ENCODE results near the gene RAB1B.

Gene RAB1B

GRCh38 chr11:66242095-66242765 lies 26.2 kb upstream of the RAB1B start:
- Histone ChIP-seq H3K23ac (ENCODE audit: low read depth, low read length, poor library complexity) (no peak overlapping the region), H4K8ac (ENCODE audit: low read depth, low read length) (no peak overlapping the region), H3K4me3 (ENCODE audit: low read length in 2 of 2) (no peak overlapping the region), H3K4me2 (ENCODE audit: insufficient read depth, low read length, poor library complexity, severe bottlenecking) (no peak overlapping the region), H4K91ac (ENCODE audit: low read depth, low read length, poor library complexity) (no peak overlapping the region), H3K18ac (ENCODE audit: low read length) (peak overlapping the region; percentile 3), H2AFZ (ENCODE audit: low read length) (no peak overlapping the region), H3K4me1 (ENCODE audit: control insufficient read depth in 2 of 2, insufficient read depth in 1 of 2, low read depth in 1 of 2, low read length in 2 of 2) (peaks cover 0 to 5% of the 10 kb centered on the region in 2 donors), H3K27ac (replicated peaks; ENCODE audit: low read length) (no peak overlapping the region), H2BK5ac (ENCODE audit: low read length) (no peak overlapping the region), H3K9me3 (replicated peaks in 1 of 2; ENCODE audit: control insufficient read depth in 2 of 2, insufficient read depth in 1 of 2, low read depth in 1 of 2, low read length in 2 of 2) (no peaks in the 10 kb centered on the region), H3K79me1 (ENCODE audit: low read depth, low read length) (no peaks in the 10 kb centered on the region), H2AK5ac (ENCODE audit: low read depth, low read length) (no peak overlapping the region), H2BK12ac (ENCODE audit: low read length) (no peak overlapping the region), H2BK15ac (ENCODE audit: low read length) (no peak overlapping the region), H3K14ac (ENCODE audit: low read length) (no peak overlapping the region), H3K27me3 (ENCODE audit: control insufficient read depth in 3 of 3, insufficient read depth in 3 of 3, low read depth in 1 of 3, low read length in 3 of 3) (no peaks in the 10 kb centered on the region), H3K36me3 (replicated peaks in 1 of 2; ENCODE audit: control insufficient read depth in 2 of 2, insufficient read depth in 2 of 2, low read length in 2 of 2) (peaks cover 6 to 44% of the 10 kb centered on the region in 2 donors), H3K4ac (ENCODE audit: low read length) (no peak overlapping the region), H2BK120ac (ENCODE audit: low read depth, low read length) (no peak overlapping the region), H3K9ac (ENCODE audit: low read depth, low read length, poor library complexity) (no peak overlapping the region)
- no peak for DNase-seq (ENCODE audit: low spot score)
- no CpG with 5 or more reads among the region's 14 CpGs for WGBS, 2 donors (ENCODE audit: extremely low coverage in 2 of 2, insufficient read length in 2 of 2, insufficient replicate concordance in 1 of 2)

GRCh38 chr11:66243782-66244535 lies 24.5 kb upstream of the RAB1B start:
- no peak overlapping the region for H2BK12ac ChIP-seq (ENCODE audit: low read length)
- H3K36me3 ChIP-seq (replicated peaks in 1 of 2; ENCODE audit: control insufficient read depth in 2 of 2, insufficient read depth in 2 of 2, low read length in 2 of 2): peaks cover 3 to 37% of the 10 kb centered on the region in 2 donors
- H3K18ac ChIP-seq (ENCODE audit: low read length): no peak overlapping the region
- H3K23ac ChIP-seq (ENCODE audit: low read depth, low read length, poor library complexity): no peak overlapping the region
- no peak overlapping the region for H3K27ac ChIP-seq (replicated peaks; ENCODE audit: low read length)
- peak overlapping the region; percentile 44 for H2BK5ac ChIP-seq (ENCODE audit: low read length)
- no peak overlapping the region for H3K4me3 ChIP-seq (ENCODE audit: low read length in 2 of 2)
- no peak overlapping the region for H3K4me2 ChIP-seq (ENCODE audit: insufficient read depth, low read length, poor library complexity, severe bottlenecking)
- H2AK5ac ChIP-seq (ENCODE audit: low read depth, low read length): no peak overlapping the region
- H4K8ac ChIP-seq (ENCODE audit: low read depth, low read length): no peak overlapping the region
- whole genome bisulfite sequencing, 2 donors (ENCODE audit: extremely low coverage in 2 of 2, insufficient read length in 2 of 2, insufficient replicate concordance in 1 of 2): no CpG with 5 or more reads among the region's 13 CpGs
- H3K4me1 ChIP-seq (ENCODE audit: control insufficient read depth in 2 of 2, insufficient read depth in 1 of 2, low read depth in 1 of 2, low read length in 2 of 2): peaks cover 0 to 5% of the 10 kb centered on the region in 2 donors
- H2BK120ac ChIP-seq (ENCODE audit: low read depth, low read length): no peak overlapping the region
- no peak overlapping the region for H3K9ac ChIP-seq (ENCODE audit: low read depth, low read length, poor library complexity)
- no peaks in the 10 kb centered on the region for H3K79me1 ChIP-seq (ENCODE audit: low read depth, low read length)
- H3K9me3 ChIP-seq (replicated peaks in 1 of 2; ENCODE audit: control insufficient read depth in 2 of 2, insufficient read depth in 1 of 2, low read depth in 1 of 2, low read length in 2 of 2): no peaks in the 10 kb centered on the region
- DNase-seq (ENCODE audit: low spot score): no peak
- H2AFZ ChIP-seq (ENCODE audit: low read length): no peak overlapping the region
- H4K91ac ChIP-seq (ENCODE audit: low read depth, low read length, poor library complexity): no peak overlapping the region
- no peak overlapping the region for H3K14ac ChIP-seq (ENCODE audit: low read length)
- H3K27me3 ChIP-seq (ENCODE audit: control insufficient read depth in 3 of 3, insufficient read depth in 3 of 3, low read depth in 1 of 3, low read length in 3 of 3): no peaks in the 10 kb centered on the region
- no peak overlapping the region for H2BK15ac ChIP-seq (ENCODE audit: low read length)
- H3K4ac ChIP-seq (ENCODE audit: low read length): no peak overlapping the region

GRCh38 chr11:66247295-66247694 lies 21.1 kb upstream of the RAB1B start:
- Histone ChIP-seq H2BK5ac (ENCODE audit: low read length) (no peak overlapping the region), H2BK15ac (ENCODE audit: low read length) (no peak overlapping the region), H3K36me3 (replicated peaks in 1 of 2; ENCODE audit: control insufficient read depth in 2 of 2, insufficient read depth in 2 of 2, low read length in 2 of 2) (peaks cover 3 to 23% of the 10 kb centered on the region in 2 donors), H3K27ac (replicated peaks; ENCODE audit: low read length) (no peak overlapping the region), H3K4me1 (ENCODE audit: control insufficient read depth in 2 of 2, insufficient read depth in 1 of 2, low read depth in 1 of 2, low read length in 2 of 2) (peaks cover 0 to 5% of the 10 kb centered on the region in 2 donors), H3K18ac (ENCODE audit: low read length) (no peak overlapping the region), H3K9me3 (replicated peaks in 1 of 2; ENCODE audit: control insufficient read depth in 2 of 2, insufficient read depth in 1 of 2, low read depth in 1 of 2, low read length in 2 of 2) (no peaks in the 10 kb centered on the region), H2AFZ (ENCODE audit: low read length) (no peak overlapping the region), H3K4ac (ENCODE audit: low read length) (no peak overlapping the region), H2BK120ac (ENCODE audit: low read depth, low read length) (no peak overlapping the region), H3K4me3 (ENCODE audit: low read length in 2 of 2) (no peak overlapping the region), H3K9ac (ENCODE audit: low read depth, low read length, poor library complexity) (no peak overlapping the region), H3K4me2 (ENCODE audit: insufficient read depth, low read length, poor library complexity, severe bottlenecking) (no peak overlapping the region), H3K14ac (ENCODE audit: low read length) (no peak overlapping the region), H2AK5ac (ENCODE audit: low read depth, low read length) (no peak overlapping the region), H3K27me3 (ENCODE audit: control insufficient read depth in 3 of 3, insufficient read depth in 3 of 3, low read depth in 1 of 3, low read length in 3 of 3) (no peaks in the 10 kb centered on the region), H2BK12ac (ENCODE audit: low read length) (no peak overlapping the region), H4K91ac (ENCODE audit: low read depth, low read length, poor library complexity) (no peak overlapping the region), H4K8ac (ENCODE audit: low read depth, low read length) (no peak overlapping the region), H3K79me1 (ENCODE audit: low read depth, low read length) (peaks cover 3% of the 10 kb centered on the region), H3K23ac (ENCODE audit: low read depth, low read length, poor library complexity) (no peak overlapping the region)
- no CpG with 5 or more reads among the region's 4 CpGs for WGBS, 2 donors (ENCODE audit: extremely low coverage in 2 of 2, insufficient read length in 2 of 2, insufficient replicate concordance in 1 of 2)
- DNase-seq (ENCODE audit: low spot score): no peak

DNA sequence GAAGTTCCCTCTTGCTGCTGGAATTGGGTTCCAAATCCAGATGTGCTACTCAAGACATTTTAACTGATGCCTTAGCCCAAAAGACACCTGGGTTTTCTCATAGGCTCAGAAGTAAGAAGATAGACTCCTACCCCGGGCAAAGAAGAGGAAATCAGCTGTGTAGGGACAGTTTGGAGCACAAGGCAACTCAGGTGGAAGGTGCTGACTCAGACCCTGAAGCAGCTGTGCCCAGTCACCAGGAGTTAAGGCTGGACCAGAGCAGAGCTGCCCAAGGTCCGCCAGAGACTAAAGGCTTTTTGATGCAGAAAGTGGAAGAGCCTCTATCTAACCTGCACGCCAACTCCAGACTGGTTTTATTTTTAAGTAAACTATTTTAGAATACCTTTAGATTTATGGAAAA lies 20.6 kb upstream of the RAB1B start:
- H3K4me1 ChIP-seq (ENCODE audit: control insufficient read depth in 2 of 2, insufficient read depth in 1 of 2, low read depth in 1 of 2, low read length in 2 of 2): peaks cover 0 to 5% of the 10 kb centered on the region in 2 donors

More for the DNA sequence above, 20.6 kb upstream of the RAB1B start:
- Histone ChIP-seq H3K36me3 (replicated peaks in 1 of 2; ENCODE audit: control insufficient read depth in 2 of 2, insufficient read depth in 2 of 2, low read length in 2 of 2) (peaks cover 2 to 19% of the 10 kb centered on the region in 2 donors), H2BK5ac (ENCODE audit: low read length) (no peak overlapping the region), H3K9ac (ENCODE audit: low read depth, low read length, poor library complexity) (no peak overlapping the region), H2BK12ac (ENCODE audit: low read length) (no peak overlapping the region), H4K91ac (ENCODE audit: low read depth, low read length, poor library complexity) (no peak overlapping the region), H2AFZ (ENCODE audit: low read length) (no peak overlapping the region), H3K27ac (replicated peaks; ENCODE audit: low read length) (no peak overlapping the region), H3K4ac (ENCODE audit: low read length) (no peak overlapping the region), H3K27me3 (ENCODE audit: control insufficient read depth in 3 of 3, insufficient read depth in 3 of 3, low read depth in 1 of 3, low read length in 3 of 3) (no peaks in the 10 kb centered on the region), H3K23ac (ENCODE audit: low read depth, low read length, poor library complexity) (no peak overlapping the region), H3K18ac (ENCODE audit: low read length) (no peak overlapping the region), H3K4me2 (ENCODE audit: insufficient read depth, low read length, poor library complexity, severe bottlenecking) (no peak overlapping the region), H3K4me3 (ENCODE audit: low read length in 2 of 2) (no peak overlapping the region), H3K9me3 (replicated peaks in 1 of 2; ENCODE audit: control insufficient read depth in 2 of 2, insufficient read depth in 1 of 2, low read depth in 1 of 2, low read length in 2 of 2) (no peaks in the 10 kb centered on the region), H3K79me1 (ENCODE audit: low read depth, low read length) (peaks cover 3% of the 10 kb centered on the region), H2AK5ac (ENCODE audit: low read depth, low read length) (no peak overlapping the region), H2BK15ac (ENCODE audit: low read length) (no peak overlapping the region), H4K8ac (ENCODE audit: low read depth, low read length) (no peak overlapping the region), H3K14ac (ENCODE audit: low read length) (no peak overlapping the region), H2BK120ac (ENCODE audit: low read depth, low read length) (no peak overlapping the region)
- whole genome bisulfite sequencing, 2 donors (ENCODE audit: extremely low coverage in 2 of 2, insufficient read length in 2 of 2, insufficient replicate concordance in 1 of 2): no CpG with 5 or more reads among the region's 3 CpGs
- no peak for DNase-seq (ENCODE audit: low spot score)

Data from neuronal stem cell (in vitro differentiated cells).